Measurements from ENCODE around the gene LAYN. TPM values are rescaled to one million over a fixed set of nuclear protein-coding genes. Genes with fewer than 3 reads are reported as not detected.

LAYN gene
- total RNA-seq, 1 experiment from 2014 or later: 0.47 TPM

DNA sequence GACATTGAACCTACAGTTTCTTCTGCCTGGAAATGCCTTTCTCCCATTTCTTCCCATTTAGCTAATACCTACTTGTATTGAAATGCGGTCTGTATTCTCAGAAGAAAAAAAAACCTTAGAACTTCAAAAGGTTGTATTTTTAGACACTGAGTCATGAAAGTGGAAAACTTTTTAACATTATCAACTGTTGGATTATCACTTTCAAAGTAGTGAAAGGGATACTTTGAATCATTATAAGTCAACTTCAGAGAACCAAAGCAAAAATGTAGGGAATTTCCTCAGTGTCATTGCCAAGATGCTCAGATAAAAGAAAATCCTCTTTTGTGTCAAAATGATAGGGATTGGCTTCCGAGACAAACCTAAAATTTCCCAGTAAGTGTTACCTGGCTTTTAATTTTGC lies 19.4 kb upstream of the LAYN start:
- no peak overlapping the region for H3K27ac Mint-ChIP-seq (ENCODE audit: unreplicated experiment)
- DNase-seq: no peak
- no peaks in the 10 kb centered on the region for H3K27me3 Mint-ChIP-seq (ENCODE audit: unreplicated experiment)
- H3K4me3 Mint-ChIP-seq (ENCODE audit: low read depth, unreplicated experiment): no peak overlapping the region
- CTCF ChIA-PET: no interaction called here
- no peaks in the 10 kb centered on the region for H3K9me3 Mint-ChIP-seq (ENCODE audit: low read depth, unreplicated experiment)
- BruUV-seq (replicated peaks): no TSS peak
- peaks cover 7% of the 10 kb centered on the region for H3K4me1 Mint-ChIP-seq (ENCODE audit: low read depth, unreplicated experiment)
- intact Hi-C loops (cut with micrococcal nuclease; ENCODE audit: unreplicated experiment): no loop called here
- H3K36me3 Mint-ChIP-seq (ENCODE audit: insufficient read depth, unreplicated experiment): no peaks in the 10 kb centered on the region
- no peak for TF ChIP-seq CTCF (IDR thresholded peaks at IDR 0.05; ENCODE audit: unreplicated experiment)

DNA sequence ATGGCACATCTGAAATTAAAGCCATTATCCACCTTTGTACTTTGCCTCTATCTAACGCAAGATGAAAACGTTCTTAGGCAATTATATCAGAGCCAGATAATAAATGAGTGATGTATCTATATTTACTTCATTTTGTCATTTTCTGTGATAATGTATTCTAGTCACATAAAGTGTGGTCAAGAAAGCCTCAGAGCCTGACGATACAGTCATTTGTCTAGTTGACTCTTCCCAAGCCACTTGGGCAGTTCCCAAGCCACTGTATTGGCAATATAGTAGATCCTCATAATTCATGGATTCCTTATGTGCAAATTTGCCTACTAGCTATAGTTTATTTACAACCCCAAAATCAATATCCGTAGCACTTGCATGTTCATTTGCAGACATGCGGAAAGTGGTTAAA lies 18.1 kb upstream of the LAYN start:
- Mint-ChIP-seq H3K4me1 (ENCODE audit: low read depth, unreplicated experiment) (peaks cover 14% of the 10 kb centered on the region), H3K4me3 (ENCODE audit: low read depth, unreplicated experiment) (no peak overlapping the region), H3K27me3 (ENCODE audit: unreplicated experiment) (no peaks in the 10 kb centered on the region), H3K36me3 (ENCODE audit: insufficient read depth, unreplicated experiment) (no peaks in the 10 kb centered on the region), H3K9me3 (ENCODE audit: low read depth, unreplicated experiment) (no peaks in the 10 kb centered on the region), H3K27ac (ENCODE audit: unreplicated experiment) (no peak overlapping the region)
- DNase-seq: no peak
- no peak for TF ChIP-seq CTCF (IDR thresholded peaks at IDR 0.05; ENCODE audit: unreplicated experiment)
- intact Hi-C loops (cut with micrococcal nuclease; ENCODE audit: unreplicated experiment): no loop called here
- BruUV-seq (replicated peaks): no TSS peak
- CTCF ChIA-PET: no interaction called here

GRCh38 chr11:111523343-111523742 lies 17.2 kb upstream of the LAYN start:
- CTCF ChIA-PET: interaction anchor here (1.5 kb wide), 1 partner anchor 10 kb away, joined by 12 read pairs; the partner anchor contains the start of gene BTG4
- no peak for TF ChIP-seq CTCF (IDR thresholded peaks at IDR 0.05; ENCODE audit: unreplicated experiment)
- H3K4me1 Mint-ChIP-seq (ENCODE audit: low read depth, unreplicated experiment): peaks cover 14% of the 10 kb centered on the region
- no peaks in the 10 kb centered on the region for H3K9me3 Mint-ChIP-seq (ENCODE audit: low read depth, unreplicated experiment)
- DNase-seq: no peak
- BruUV-seq (replicated peaks): no TSS peak
- no peaks in the 10 kb centered on the region for H3K27me3 Mint-ChIP-seq (ENCODE audit: unreplicated experiment)
- no peaks in the 10 kb centered on the region for H3K36me3 Mint-ChIP-seq (ENCODE audit: insufficient read depth, unreplicated experiment)
- intact Hi-C loops (cut with micrococcal nuclease; ENCODE audit: unreplicated experiment): no loop called here
- H3K27ac Mint-ChIP-seq (ENCODE audit: unreplicated experiment): no peak overlapping the region
- H3K4me3 Mint-ChIP-seq (ENCODE audit: low read depth, unreplicated experiment): no peak overlapping the region

DNA sequence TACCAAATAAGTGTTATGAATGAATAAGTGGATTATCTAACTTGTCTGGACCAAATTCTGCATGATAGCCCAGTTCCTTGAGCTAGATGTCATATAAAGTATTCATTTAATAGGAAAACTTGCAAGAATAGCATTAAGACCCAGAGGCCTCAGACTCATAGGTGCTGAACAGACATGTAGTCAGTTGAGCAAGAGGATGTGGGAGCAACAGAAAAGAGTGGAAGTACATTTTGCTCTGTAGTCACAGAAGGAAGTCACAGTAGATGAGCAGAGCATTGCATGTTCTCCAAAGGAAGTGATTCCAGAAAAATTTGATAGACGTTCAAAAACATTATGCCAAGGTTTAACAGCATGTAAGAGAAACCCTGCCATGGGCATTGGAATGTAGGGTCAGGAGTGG lies 16.5 kb upstream of the LAYN start:
- Mint-ChIP-seq H3K9me3 (ENCODE audit: low read depth, unreplicated experiment) (no peaks in the 10 kb centered on the region), H3K4me1 (ENCODE audit: low read depth, unreplicated experiment) (peaks cover 14% of the 10 kb centered on the region), H3K36me3 (ENCODE audit: insufficient read depth, unreplicated experiment) (no peaks in the 10 kb centered on the region), H3K4me3 (ENCODE audit: low read depth, unreplicated experiment) (no peak overlapping the region), H3K27ac (ENCODE audit: unreplicated experiment) (no peak overlapping the region), H3K27me3 (ENCODE audit: unreplicated experiment) (no peaks in the 10 kb centered on the region)
- CTCF ChIA-PET: interaction anchor here (1.5 kb wide), 1 partner anchor 11 kb away, joined by 12 read pairs; the partner anchor contains the start of gene BTG4
- intact Hi-C loops (cut with micrococcal nuclease; ENCODE audit: unreplicated experiment): no loop called here
- no peak for DNase-seq
- no TSS peak for BruUV-seq (replicated peaks)
- no peak for TF ChIP-seq CTCF (IDR thresholded peaks at IDR 0.05; ENCODE audit: unreplicated experiment)
